Mucosa of descending colon (tissue), 3 donors: ENCODE data around the gene OPCML. TPM values are rescaled to one million over a fixed set of nuclear protein-coding genes. Genes with fewer than 3 reads are reported as not detected.

Experiments used
- ATAC-seq: fragments of 200-7000 bp; cut with Tn5 transposase; one replicate; pipeline ENCODE4 v1.9.1; 2020; ENCODE audit warnings: mild to moderate bottlenecking, moderate library complexity
- DNase-seq, 3 donors: peaks; one replicate each; pipeline ENCODE4 v3.0.0-alpha.2; 2020
- H3K36me3 ChIP-seq: fragments of 200-600 bp; one replicate; pipeline ENCODE4 v1.8.0; 2021; ENCODE audit warnings: low read depth, mild to moderate bottlenecking
- H3K4me1 ChIP-seq: fragments of 200-600 bp; one replicate; pipeline ENCODE4 v1.8.0; 2021; ENCODE audit warnings: low read depth, mild to moderate bottlenecking
- H3K4me3 ChIP-seq: fragments of 200-600 bp; one replicate; pipeline ENCODE4 v1.8.0; 2021; ENCODE audit warnings: mild to moderate bottlenecking
- H3K9me3 ChIP-seq: fragments of 200-600 bp; one replicate; pipeline ENCODE4 v1.8.0; 2021; ENCODE audit warnings: mild to moderate bottlenecking
- intact Hi-C, 2 donors: fragments of 100-400 bp; cut with DNase I in 1 of 2; cut with micrococcal nuclease in 1 of 2; formaldehyde crosslinking; loops; one replicate each; pipeline versions ENCODE4 v1.11.0 to v1.11.1; 2022; cut with DNase I, micrococcal nuclease
- total RNA-seq, 3 donors: library from RNA; stranded (reverse); fragmentation: NEBNext Ultra II Directional in 2 of 3; extraction: Animal tissue kit (Norgen Biotek cat#: 25700) in 2 of 3; gene quantifications; one replicate each; pipeline versions ENCODE4 v1.2.1 to v1.2.4, GENCODE V29; 2021 to 2023
- TF ChIP-seq, protein P1 (sequence below): fragments of 200-600 bp; IDR thresholded peaks from one replicate; pipeline ENCODE4 v1.8.0; 2022; ENCODE audit warnings: antibody characterized with exemption, mild to moderate bottlenecking
- donor health status: DM: no; HTN: no; CAD: no; lungs with moderate emphysema.
- donor health status: DM: no; HTN: no; CAD: no.
- donor health status: DM: no; HTN: yes; CAD: no.

OPCML gene
- total RNA-seq, 3 donors from 2014 or later, result 0.10 to 0.47 TPM; not detected in 1

- H3K36me3 ChIP-seq, result no peaks in the 10 kb centered on the region
- no peak overlapping the region for H3K4me3 ChIP-seq
- intact Hi-C loops, result no loop called here
- DNase-seq (no peak), ATAC-seq (no peak)
- H3K4me1 ChIP-seq, result no peaks in the 10 kb centered on the region
- TF ChIP-seq, protein P1, sequence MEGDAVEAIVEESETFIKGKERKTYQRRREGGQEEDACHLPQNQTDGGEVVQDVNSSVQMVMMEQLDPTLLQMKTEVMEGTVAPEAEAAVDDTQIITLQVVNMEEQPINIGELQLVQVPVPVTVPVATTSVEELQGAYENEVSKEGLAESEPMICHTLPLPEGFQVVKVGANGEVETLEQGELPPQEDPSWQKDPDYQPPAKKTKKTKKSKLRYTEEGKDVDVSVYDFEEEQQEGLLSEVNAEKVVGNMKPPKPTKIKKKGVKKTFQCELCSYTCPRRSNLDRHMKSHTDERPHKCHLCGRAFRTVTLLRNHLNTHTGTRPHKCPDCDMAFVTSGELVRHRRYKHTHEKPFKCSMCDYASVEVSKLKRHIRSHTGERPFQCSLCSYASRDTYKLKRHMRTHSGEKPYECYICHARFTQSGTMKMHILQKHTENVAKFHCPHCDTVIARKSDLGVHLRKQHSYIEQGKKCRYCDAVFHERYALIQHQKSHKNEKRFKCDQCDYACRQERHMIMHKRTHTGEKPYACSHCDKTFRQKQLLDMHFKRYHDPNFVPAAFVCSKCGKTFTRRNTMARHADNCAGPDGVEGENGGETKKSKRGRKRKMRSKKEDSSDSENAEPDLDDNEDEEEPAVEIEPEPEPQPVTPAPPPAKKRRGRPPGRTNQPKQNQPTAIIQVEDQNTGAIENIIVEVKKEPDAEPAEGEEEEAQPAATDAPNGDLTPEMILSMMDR, result no peak
- H3K9me3 ChIP-seq, result peaks cover 7% of the 10 kb centered on the region
Observed at GRCh38 chr11:132908414-132908810, 623.9 kb downstream of the OPCML start.

DNA sequence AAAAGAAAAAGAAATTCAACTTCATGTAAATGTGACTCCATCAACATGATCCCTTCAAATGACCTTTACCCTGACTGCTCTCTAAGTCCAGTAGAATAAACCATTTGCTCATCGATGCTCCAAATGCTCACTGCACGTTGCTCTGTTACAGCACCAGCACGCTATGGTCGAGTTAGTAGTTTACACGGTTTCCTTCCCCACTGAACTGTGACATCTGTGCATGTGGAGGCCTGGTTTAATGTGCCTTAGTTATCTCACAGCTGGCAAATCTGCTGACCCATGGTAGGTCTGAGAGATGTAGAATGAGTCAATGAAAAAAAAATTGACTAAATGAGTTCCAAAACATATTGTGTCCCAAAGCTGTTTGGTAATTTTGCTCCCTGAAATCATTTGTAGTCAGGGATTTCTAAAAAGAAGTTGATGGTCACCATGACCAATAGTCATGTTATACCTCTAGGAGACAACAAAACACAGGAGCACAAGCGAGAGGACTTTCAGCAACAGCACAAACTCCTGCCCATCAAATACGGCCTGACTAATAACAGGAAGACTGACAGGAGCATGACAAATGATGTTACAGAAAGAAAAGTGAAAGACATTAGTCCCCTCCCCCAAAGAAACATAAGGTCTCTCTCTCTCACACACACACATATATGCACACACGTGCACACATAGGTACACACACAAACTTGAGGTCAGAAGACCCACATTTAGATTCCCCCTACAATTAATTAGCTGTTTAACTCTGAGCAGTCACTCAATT lies 624.5 kb downstream of the OPCML start:
- no peaks in the 10 kb centered on the region for H3K4me1 ChIP-seq
- H3K36me3 ChIP-seq, result no peaks in the 10 kb centered on the region
- ATAC-seq (no peak), DNase-seq (no peak)
- TF ChIP-seq, protein P1, result no peak
- H3K4me3 ChIP-seq, result no peak overlapping the region
- peaks cover 7% of the 10 kb centered on the region for H3K9me3 ChIP-seq
- intact Hi-C loops, result no loop called here

GRCh38 chr11:132904607-132905006 lies 627.7 kb downstream of the OPCML start:
- intact Hi-C loops, result no loop called here
- TF ChIP-seq, protein P1, result no peak
- peaks cover 11% of the 10 kb centered on the region for H3K9me3 ChIP-seq
- no peaks in the 10 kb centered on the region for H3K36me3 ChIP-seq
- no peak for ATAC-seq
- DNase-seq, result no peak
- no peak overlapping the region for H3K4me3 ChIP-seq
- no peaks in the 10 kb centered on the region for H3K4me1 ChIP-seq

- H3K4me3 ChIP-seq, result no peak overlapping the region
- H3K9me3 ChIP-seq, result peaks cover 12% of the 10 kb centered on the region
- DNase-seq (no peak), ATAC-seq (no peak)
- H3K36me3 ChIP-seq, result no peaks in the 10 kb centered on the region
- H3K4me1 ChIP-seq, result no peaks in the 10 kb centered on the region
- TF ChIP-seq, protein P1, result no peak
- intact Hi-C loops, result no loop called here
Observed at GRCh38 chr11:132904091-132904490, 628.2 kb downstream of the OPCML start.

GRCh38 chr11:132901638-132902471 lies 630.4 kb downstream of the OPCML start:
- Histone ChIP-seq H3K4me3 (no peak overlapping the region), H3K9me3 (peaks cover 10% of the 10 kb centered on the region), H3K36me3 (no peaks in the 10 kb centered on the region), H3K4me1 (no peaks in the 10 kb centered on the region)
- DNase-seq (no peak), ATAC-seq (no peak)
- intact Hi-C loops, result no loop called here
- TF ChIP-seq, protein P1, result no peak
